GM12878 (cell line): ENCODE measurements around the gene USP11. TPM values are rescaled to one million over a fixed set of nuclear protein-coding genes. Genes with fewer than 3 reads are reported as not detected.

ENCODE experiments used
- ATF7 ChIP-seq: fragments of 450-650 bp; IDR thresholded peaks from 2 replicates; pipeline ENCODE4 v1.6.1; 2016; ENCODE audit warnings: low read depth, mild to moderate bottlenecking
- POLR2AphosphoS2 ChIP-seq: IDR thresholded peaks from 2 replicates; pipeline ENCODE4 v1.6.1; 2011; ENCODE audit warnings: low read depth, mild to moderate bottlenecking, low read length, improper control_type of control experiment, moderate library complexity
- ZBTB4 ChIP-seq: fragments of 450-650 bp; formaldehyde crosslinking; IDR thresholded peaks from 2 replicates; pipeline ENCODE4 v1.4.0; 2022; ENCODE audit warnings: mild to moderate bottlenecking, moderate library complexity
- ZBTB40 ChIP-seq: fragments of 450-650 bp; IDR thresholded peaks from 2 replicates; pipeline ENCODE4 v1.6.1; 2016; ENCODE audit warnings: mild to moderate bottlenecking, moderate library complexity, borderline replicate concordance
- ZNF592 ChIP-seq: fragments of 450-650 bp; IDR thresholded peaks from 2 replicates; pipeline ENCODE4 v1.6.1; 2017; ENCODE audit warnings: mild to moderate bottlenecking, moderate library complexity
- ZNF622 ChIP-seq: fragments of 450-650 bp; IDR thresholded peaks from 2 replicates; pipeline ENCODE4 v1.6.1; 2017; ENCODE audit warnings: mild to moderate bottlenecking, inconsistent platforms
- polyA plus RNA-seq, 11 experiments: library from polyadenylated mRNA; depleted of rRNA in 4 of 11; unstranded in 6 of 11; stranded (reverse) in 5 of 11; fragments of >200 nt; fragmentation: Nextera tagmentation in 4 of 11; fragmentation: Illumina TruSeq in 1 of 11; extraction: Ambion mirVana in 4 of 11; extraction: Trizol in 1 of 11; gene quantifications; 1 replicate in 1 of 11; 2 replicates in 10 of 11; pipeline versions ENCODE4 v1.2.1 to v1.2.3, GENCODE V29; 2011 to 2016; ENCODE audit warnings: inconsistent platforms in 2 of 11, missing spikeins in 2 of 11, low read depth in 1 of 11
- total RNA-seq, 4 experiments: library from RNA; depleted of rRNA in 3 of 4; stranded (reverse); fragments of >200 nt in 3 of 4; fragmentation: Illumina TruSeq in 1 of 4; extraction: Trizol in 1 of 4; gene quantifications; 2 replicates each; pipeline versions ENCODE4 v1.2.1 to v1.2.3, GENCODE V29; 2013 to 2021

The USP11 gene
- total and polyA plus RNA-seq, 10 of the 15 experiments (the other 5 are each of a cell fraction or from before 2014, with no cell fraction given), result 3.3 to 44.0 (median 20.9) TPM

DNA sequence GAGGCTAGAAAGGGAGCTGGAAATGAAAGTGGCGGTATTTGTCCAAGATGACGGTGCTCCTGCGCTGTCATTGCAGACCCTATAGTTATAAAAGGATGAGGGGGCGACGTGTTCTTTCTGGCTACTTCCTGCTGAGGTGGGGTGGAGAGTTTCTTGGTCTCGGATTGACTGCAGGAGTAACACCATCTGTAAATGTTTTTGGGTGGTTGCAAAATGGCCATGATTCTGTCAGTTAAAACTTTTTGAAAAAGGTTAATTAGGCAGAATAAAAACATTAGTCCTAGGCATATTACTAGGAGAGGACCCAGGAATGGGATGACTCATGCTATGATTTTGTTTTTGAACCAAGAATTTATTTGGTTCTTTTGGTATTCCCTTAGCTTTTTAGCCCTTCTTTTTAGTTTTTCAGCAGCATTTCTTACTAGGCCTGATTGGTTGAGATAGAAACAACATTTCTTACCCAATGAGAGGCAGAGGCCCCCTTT is 53.1 kb downstream of the USP11 start (continued):
- TF ChIP-seq ZNF592 (no peak), ZNF622 (no peak), ZBTB40 (no peak), ATF7 (no peak), POLR2AphosphoS2 (no peak), ZBTB4 (CRISPR knock-in tag) (no peak)
- TF ChIP-seq, all 136 proteins: peak for 0
